GM12874 (cell line): ENCODE results near the gene PLCD3.

Source experiments
- TF ChIP-seq, protein P1 (sequence below): IDR thresholded peaks from 2 replicates; pipeline ENCODE4 v1.5.1; 2011; ENCODE audit warnings: low read depth, mild to moderate bottlenecking, control low read depth, low read length, moderate library complexity; ENCODE audit not compliant: insufficient read depth

The PLCD3 gene

DNA sequence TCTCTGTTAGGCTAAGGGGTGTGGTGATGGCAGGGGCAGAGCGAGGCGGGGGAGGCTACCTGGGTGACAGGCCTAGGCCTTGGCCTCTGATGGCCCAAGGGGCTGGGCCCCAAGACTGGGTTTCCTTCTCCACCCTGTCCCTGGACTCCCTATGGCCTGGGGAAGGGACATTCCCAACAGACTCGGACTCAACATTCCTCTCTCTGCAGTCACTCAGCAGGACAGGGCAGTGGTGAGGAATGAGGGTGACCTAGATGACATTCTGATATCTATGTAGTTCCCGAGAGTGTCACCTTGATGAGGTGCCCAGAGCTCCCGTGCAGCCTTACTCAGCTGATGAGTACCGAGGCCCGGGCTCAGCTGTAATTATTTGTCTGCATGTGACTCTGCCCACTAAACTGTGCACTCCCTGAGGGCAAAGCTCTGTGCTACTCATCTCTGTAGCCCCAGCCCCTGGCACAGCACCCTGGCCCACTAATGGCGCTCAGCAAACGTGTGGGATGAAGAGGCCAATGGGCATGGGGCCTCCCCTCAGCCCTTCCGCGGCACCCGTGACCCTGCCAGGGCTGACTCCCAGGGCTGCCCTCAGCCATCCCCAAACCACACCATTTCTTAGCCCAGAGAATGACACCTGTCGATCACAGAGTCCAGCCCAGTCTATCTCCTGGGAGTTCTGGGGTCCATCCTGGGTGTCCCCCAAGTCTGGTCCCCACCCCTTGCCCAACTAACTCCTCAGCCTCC, 2.2 kb downstream of the PLCD3 start:
- TF ChIP-seq, protein P1, sequence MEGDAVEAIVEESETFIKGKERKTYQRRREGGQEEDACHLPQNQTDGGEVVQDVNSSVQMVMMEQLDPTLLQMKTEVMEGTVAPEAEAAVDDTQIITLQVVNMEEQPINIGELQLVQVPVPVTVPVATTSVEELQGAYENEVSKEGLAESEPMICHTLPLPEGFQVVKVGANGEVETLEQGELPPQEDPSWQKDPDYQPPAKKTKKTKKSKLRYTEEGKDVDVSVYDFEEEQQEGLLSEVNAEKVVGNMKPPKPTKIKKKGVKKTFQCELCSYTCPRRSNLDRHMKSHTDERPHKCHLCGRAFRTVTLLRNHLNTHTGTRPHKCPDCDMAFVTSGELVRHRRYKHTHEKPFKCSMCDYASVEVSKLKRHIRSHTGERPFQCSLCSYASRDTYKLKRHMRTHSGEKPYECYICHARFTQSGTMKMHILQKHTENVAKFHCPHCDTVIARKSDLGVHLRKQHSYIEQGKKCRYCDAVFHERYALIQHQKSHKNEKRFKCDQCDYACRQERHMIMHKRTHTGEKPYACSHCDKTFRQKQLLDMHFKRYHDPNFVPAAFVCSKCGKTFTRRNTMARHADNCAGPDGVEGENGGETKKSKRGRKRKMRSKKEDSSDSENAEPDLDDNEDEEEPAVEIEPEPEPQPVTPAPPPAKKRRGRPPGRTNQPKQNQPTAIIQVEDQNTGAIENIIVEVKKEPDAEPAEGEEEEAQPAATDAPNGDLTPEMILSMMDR: no peak

DNA sequence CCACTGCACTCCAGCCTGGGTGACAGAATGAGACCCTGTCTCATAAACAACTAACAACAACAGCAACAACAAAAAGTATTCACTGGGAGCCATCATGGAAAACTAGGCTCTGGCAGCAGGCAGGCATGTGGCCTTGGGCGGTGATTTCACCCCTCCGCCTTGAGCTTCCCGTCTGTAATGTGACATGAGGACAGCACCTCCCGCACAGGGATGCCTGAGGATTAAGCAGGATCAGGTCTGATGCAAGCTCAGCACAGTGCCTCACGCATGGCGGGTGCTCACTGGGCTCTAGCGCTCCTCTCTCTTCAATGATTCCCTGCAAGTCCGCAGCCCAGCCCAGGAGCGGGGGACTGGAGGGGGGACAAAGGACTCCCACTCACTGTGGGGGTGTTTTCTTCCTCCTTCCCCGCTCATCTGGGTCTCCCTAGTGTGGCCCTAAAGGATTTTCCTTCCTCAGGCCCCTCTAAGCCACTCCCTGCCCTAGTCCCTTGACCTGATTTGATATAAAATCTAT, 2.8 kb downstream of the PLCD3 start:
- TF ChIP-seq, protein P1: no peak

DNA sequence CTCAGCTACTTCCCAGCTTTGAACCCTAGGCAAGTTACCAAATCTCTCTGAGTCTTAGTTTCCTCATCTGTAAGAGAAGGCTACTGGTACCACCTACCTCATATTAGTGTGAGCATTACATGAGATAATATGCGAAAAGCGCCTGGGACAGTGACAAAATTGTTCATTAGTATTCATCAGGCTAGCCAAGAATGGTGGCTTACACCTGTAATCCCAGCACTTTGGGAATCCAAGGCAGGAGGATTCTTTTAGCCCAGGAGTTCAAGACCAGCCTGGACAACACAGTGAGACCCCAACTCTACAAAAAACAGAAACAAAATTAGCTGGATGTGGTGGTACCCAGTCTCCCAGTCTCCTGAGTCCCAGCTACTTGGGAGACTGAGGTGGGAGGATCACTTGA, 3.3 kb downstream of the PLCD3 start:
- TF ChIP-seq, protein P1: no peak

DNA sequence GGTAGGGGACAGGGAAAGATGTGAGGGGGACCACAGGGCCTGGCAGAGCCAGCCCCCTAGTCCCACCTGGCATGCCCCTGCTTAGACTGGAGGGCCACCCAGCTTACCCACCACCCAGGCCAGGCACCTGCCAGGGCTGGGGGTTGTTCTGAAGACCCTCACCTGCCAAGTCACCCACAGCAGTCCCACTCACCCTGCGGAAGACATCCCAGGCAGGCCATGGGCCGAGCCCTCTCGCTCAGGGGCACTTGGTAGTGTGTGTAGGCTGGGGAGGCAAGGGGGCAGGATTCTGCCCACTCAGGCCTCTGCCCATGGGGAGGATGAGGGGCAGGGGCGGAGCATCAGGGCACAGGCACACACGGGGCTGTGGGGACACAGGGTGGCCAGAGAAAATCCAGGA, 4.0 kb downstream of the PLCD3 start:
- TF ChIP-seq, protein P1: no peak

DNA sequence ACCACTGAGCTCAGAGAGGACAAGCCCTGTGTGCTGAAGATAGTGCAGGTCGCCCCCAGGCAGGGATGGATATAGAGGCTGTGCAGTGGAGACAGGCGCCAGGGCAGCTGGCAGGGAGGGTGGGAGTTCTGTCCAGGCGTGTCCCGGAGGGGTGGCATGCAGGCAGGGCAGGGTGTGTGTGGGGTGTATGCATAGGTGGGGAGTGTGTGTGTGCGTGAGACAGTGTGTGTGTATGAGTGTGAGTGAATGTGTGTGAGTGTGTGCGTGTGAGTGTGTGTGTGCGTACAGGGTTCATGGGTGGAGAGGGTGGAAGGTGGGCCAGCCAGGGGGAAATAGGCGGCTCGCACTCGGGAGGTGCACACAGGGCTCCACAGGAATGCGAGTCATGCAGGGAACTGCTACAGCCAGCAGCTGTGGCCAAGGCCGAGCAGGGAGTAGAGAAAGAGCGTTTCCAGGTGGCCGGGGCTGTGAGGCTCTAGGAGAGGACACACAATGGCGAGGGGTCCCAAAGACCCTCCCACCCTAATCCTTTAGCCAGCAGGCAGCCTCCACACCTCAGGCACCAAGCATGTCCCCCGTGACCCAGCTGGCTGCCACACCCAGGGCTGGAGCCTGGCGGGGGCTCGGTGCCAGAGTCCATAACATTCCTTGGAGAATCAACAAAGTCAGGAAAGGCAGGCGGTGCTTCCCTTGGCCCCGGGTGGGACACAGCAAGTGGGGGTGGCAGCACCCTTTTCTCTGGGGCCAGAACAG, 4.6 kb downstream of the PLCD3 start:
- TF ChIP-seq, protein P1: no peak

DNA sequence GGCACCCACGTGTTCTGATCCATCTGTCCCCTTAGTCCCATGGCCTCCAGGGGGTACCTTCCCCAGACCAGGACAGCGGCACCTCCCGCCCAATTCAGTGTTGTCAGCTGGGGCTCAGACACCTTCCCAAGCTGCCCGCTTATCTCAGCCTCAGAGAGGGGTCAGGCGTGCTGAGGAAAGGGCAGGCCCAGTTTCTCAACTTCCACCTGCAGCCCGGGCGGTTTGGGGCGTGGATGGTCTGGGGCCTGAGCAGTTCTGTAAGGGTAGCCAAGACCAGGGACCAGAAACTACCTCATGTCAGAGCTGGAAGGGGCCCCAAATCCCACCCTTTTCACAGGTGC, 5.1 kb downstream of the PLCD3 start:
- TF ChIP-seq, protein P1: no peak

DNA sequence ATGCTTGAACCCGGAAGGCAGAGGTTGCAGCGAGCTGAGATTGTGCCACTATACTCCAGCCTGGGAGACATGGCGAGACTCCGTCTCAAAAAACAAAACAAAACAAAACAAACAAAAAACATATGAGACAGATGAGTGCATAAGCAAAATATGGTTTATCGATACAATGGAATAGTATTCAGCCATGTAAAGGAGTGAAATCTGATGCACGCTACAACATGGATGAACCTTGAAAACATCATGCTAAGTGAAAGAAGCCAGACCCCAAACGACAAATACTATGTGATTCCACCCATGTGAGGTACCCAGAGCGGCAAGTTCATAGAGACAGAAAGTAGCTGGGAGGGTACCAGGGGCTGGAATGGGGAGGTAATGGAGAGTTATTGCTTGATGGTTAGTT, 6.8 kb downstream of the PLCD3 start:
- TF ChIP-seq, protein P1: no peak
